GM18499 (cell line): Measurements from ENCODE around the gene LDAH.

Experiments
- ATAC-seq: cut with Tn5 transposase; IDR thresholded peaks from one replicate; pipeline ENCODE4 v1.9.1; 2021; ENCODE audit warnings: moderate number of reproducible peaks; ENCODE audit not compliant: insufficient read depth, unreplicated experiment

Gene LDAH

GRCh38 chr2:20657522-20658235 lies 165.2 kb downstream of the LDAH start:
- no peak for ATAC-seq

GRCh38 chr2:20656561-20656960 lies 166.3 kb downstream of the LDAH start:
- ATAC-seq = no peak

- no peak for ATAC-seq
These were observed 168.4 kb downstream of the LDAH start for GRCh38 chr2:20654535-20654813.

- ATAC-seq = no peak
These were observed 169.0 kb downstream of the LDAH start for GRCh38 chr2:20653695-20654534.

GRCh38 chr2:20652673-20653575 lies 170.0 kb downstream of the LDAH start:
- ATAC-seq = no peak

GRCh38 chr2:20652141-20652540 lies 170.8 kb downstream of the LDAH start:
- no peak for ATAC-seq

GRCh38 chr2:20651731-20652099 lies 171.2 kb downstream of the LDAH start:
- no peak for ATAC-seq

- ATAC-seq = peak; percentile 79
These were observed 171.8 kb downstream of the LDAH start, which contains the start of gene HS1BP3 for GRCh38 chr2:20650877-20651730. Gene HS1BP3, minus strand, starts transcription at chr2:20651098. Its CDS starts 35 bp downstream, at chr2:20651063.

GRCh38 chr2:20650393-20650876 lies 172.5 kb downstream of the LDAH start:
- no peak for ATAC-seq

- ATAC-seq = no peak
These were observed 172.9 kb downstream of the LDAH start for GRCh38 chr2:20649976-20650375.

- ATAC-seq = no peak
These were observed 173.3 kb downstream of the LDAH start for GRCh38 chr2:20649576-20649975.

- ATAC-seq = no peak
These were observed 174.1 kb downstream of the LDAH start for GRCh38 chr2:20648831-20649230.

GRCh38 chr2:20648206-20648605 lies 174.7 kb downstream of the LDAH start:
- ATAC-seq = no peak

GRCh38 chr2:20647738-20648137 lies 175.2 kb downstream of the LDAH start:
- ATAC-seq = no peak

GRCh38 chr2:20647211-20647610 lies 175.7 kb downstream of the LDAH start:
- no peak for ATAC-seq

GRCh38 chr2:20646446-20646845 lies 176.5 kb downstream of the LDAH start:
- ATAC-seq = no peak

- ATAC-seq = no peak
These were observed 177.1 kb downstream of the LDAH start for GRCh38 chr2:20645761-20646160.

GRCh38 chr2:20645301-20645701 lies 177.6 kb downstream of the LDAH start:
- no peak for ATAC-seq

GRCh38 chr2:20643826-20644225 lies 179.1 kb downstream of the LDAH start:
- no peak for ATAC-seq

GRCh38 chr2:20643060-20643459 lies 179.8 kb downstream of the LDAH start:
- no peak for ATAC-seq
